ENCODE results near the gene PCLO. TPM values are rescaled to one million over a fixed set of nuclear protein-coding genes. Genes with fewer than 3 reads are reported as not detected.

PCLO gene
- total and polyA plus RNA-seq, 2 of the 8 experiments (the other 6 are each of a cell fraction or from before 2014, with no cell fraction given): 1.5 to 3.2 TPM

GRCh38 chr7:82840061-82840460 lies 322.6 kb downstream of the PCLO start:
- no peak overlapping the region for H3K23ac ChIP-seq (ENCODE audit: insufficient read length)
- no peak overlapping the region for H3K4me3 ChIP-seq (ENCODE audit: extremely low read depth in 1 of 4, insufficient read depth in 2 of 4, low read depth in 3 of 4, low read length in 4 of 4)
- no peak for DNase-seq (ENCODE audit: low read depth in 1 of 2, low spot score in 2 of 2)
- H2AK5ac ChIP-seq (ENCODE audit: low read depth, low read length): no peak overlapping the region
- H3K9ac ChIP-seq (replicated peaks in 1 of 4; ENCODE audit: extremely low read depth in 1 of 4, low read depth in 3 of 4, low read length in 3 of 4): no peak overlapping the region
- ChIA-PET CTCF (ENCODE audit: partially characterized antibody) (no interaction called here), POLR2A (ENCODE audit: partially characterized antibody) (no interaction called here)
- H2BK5ac ChIP-seq (ENCODE audit: low read depth, low read length): no peak overlapping the region
- H3K4me1 ChIP-seq (replicated peaks in 1 of 4; ENCODE audit: control insufficient read depth in 3 of 4, insufficient read depth in 4 of 4, low read length in 3 of 4): peaks cover 0 to 3% (median 2%) of the 10 kb centered on the region in 4 experiments; a peak in 3 of 7 replicates
- H2BK120ac ChIP-seq (replicated peaks; ENCODE audit: low read depth, low read length): no peak overlapping the region
- H2BK15ac ChIP-seq (ENCODE audit: low read length): no peak overlapping the region
- H4K20me1 ChIP-seq (replicated peaks in 1 of 2; ENCODE audit: control insufficient read depth in 1 of 2, insufficient read depth in 2 of 2, low read length in 2 of 2): no peaks in the 10 kb centered on the region
- no peaks in the 10 kb centered on the region for H3K23me2 ChIP-seq (ENCODE audit: low read depth, low read length)
- no peak overlapping the region for H3K56ac ChIP-seq (replicated peaks; ENCODE audit: insufficient read length, low read depth, low read length)
- H3K4ac ChIP-seq (replicated peaks; ENCODE audit: insufficient read length, low read depth, low read length): no peak overlapping the region
- no peak overlapping the region for H3K27ac ChIP-seq (ENCODE audit: low read depth, low read length)
- H2BK12ac ChIP-seq (ENCODE audit: low read depth, low read length): no peak overlapping the region
- no peak for TF ChIP-seq CEBPB (IDR thresholded peaks at IDR 0.05; ENCODE audit: low read depth, low read length)
- no peak for TF ChIP-seq SIRT6 (IDR thresholded peaks at IDR 0.05; ENCODE audit: low read length)
- no peak overlapping the region for H3K18ac ChIP-seq (ENCODE audit: extremely low read depth, low read length)
- H3K79me2 ChIP-seq (ENCODE audit: control insufficient read depth in 1 of 2, insufficient read depth in 2 of 2, low read length in 2 of 2): no peaks in the 10 kb centered on the region
- H3K79me1 ChIP-seq (ENCODE audit: low read depth, low read length): no peaks in the 10 kb centered on the region
- WGBS, 2 experiments (ENCODE audit: extremely low coverage in 1 of 2, insufficient coverage in 1 of 2, insufficient read length in 1 of 2, insufficient replicate concordance in 2 of 2, low coverage in 1 of 2, low lambda C conversion rate in 2 of 2, missing lambda C conversion rate in 1 of 2): 54% methylated on average over 3 of the region's 3 CpGs; no CpG with 5 or more reads in 1 of the 2 experiments
- H4K8ac ChIP-seq (ENCODE audit: extremely low read depth, insufficient read depth, low read length): no peak overlapping the region
- H2BK20ac ChIP-seq (ENCODE audit: low read length): no peak overlapping the region
- no peaks in the 10 kb centered on the region for H3K27me3 ChIP-seq (replicated peaks in 1 of 4; ENCODE audit: control insufficient read depth in 3 of 4, extremely low read depth in 1 of 4, insufficient read depth in 3 of 4, low read length in 3 of 4)
- H4K91ac ChIP-seq (replicated peaks; ENCODE audit: insufficient read length, low read length): no peak overlapping the region
- no peak overlapping the region for H4K5ac ChIP-seq (ENCODE audit: insufficient read length, low read depth, low read length)
- no peak overlapping the region for H2AFZ ChIP-seq (ENCODE audit: low read length)
- no peak overlapping the region for H3K14ac ChIP-seq (ENCODE audit: insufficient read length)
- no peaks in the 10 kb centered on the region; a peak in 1 of 8 replicates for H3K36me3 ChIP-seq (ENCODE audit: control insufficient read depth in 2 of 4, insufficient read depth in 4 of 4, low read length in 3 of 4)
- no peaks in the 10 kb centered on the region for H3K9me3 ChIP-seq (ENCODE audit: insufficient read depth in 2 of 2, low read depth in 1 of 2, low read length in 1 of 2)
- FAIRE-seq: no peak
- no peak overlapping the region for H3K4me2 ChIP-seq (ENCODE audit: insufficient read depth in 1 of 2, low read depth in 2 of 2, low read length in 2 of 2)
